Embryonic facial prominence (tissue), 1 donor: ENCODE data around the gene BLOC1S5.
"Not testable (repeated sequence)": the region's sequence is repeated elsewhere in the genome, so short reads cannot be mapped to it uniquely, and the experiment has no call there.

ENCODE experiments used
- DNase-seq: peaks from one replicate; pipeline ENCODE4 v3.0.0-alpha.2; 2016; ENCODE audit errors: extremely low spot score

Gene BLOC1S5

DNA sequence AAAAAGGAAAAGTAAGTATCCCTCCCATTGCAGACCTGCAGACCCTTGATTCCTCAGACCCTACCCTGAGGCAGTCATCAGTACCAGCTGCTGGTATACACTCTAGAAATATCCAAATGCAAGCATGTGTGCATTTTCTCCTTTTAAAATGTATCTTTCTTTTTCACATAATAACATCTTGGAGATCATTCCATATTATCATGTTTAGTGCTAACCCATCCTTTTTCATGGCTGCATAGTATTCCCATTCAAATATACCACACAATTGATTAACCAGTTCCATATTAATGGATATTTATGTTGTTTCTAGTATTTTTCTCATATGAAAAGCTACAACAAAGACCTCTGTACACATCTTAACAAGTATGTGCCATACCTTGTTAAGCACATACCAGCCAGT, 70.8 kb downstream of the BLOC1S5 start:
- no peak for DNase-seq

GRCh38 chr6:7992002-7992815, 72.0 kb downstream of the BLOC1S5 start:
- no peak for DNase-seq

GRCh38 chr6:7991536-7991935, 72.7 kb downstream of the BLOC1S5 start:
- DNase-seq: no peak

- DNase-seq: no peak
These were observed 78.0 kb downstream of the BLOC1S5 start for GRCh38 chr6:7986219-7986618.

- not testable (repeated sequence) for DNase-seq
These were observed 80.2 kb downstream of the BLOC1S5 start for GRCh38 chr6:7983967-7984366.

- DNase-seq: no peak
These were observed 84.4 kb downstream of the BLOC1S5 start for GRCh38 chr6:7979831-7980230.

DNA sequence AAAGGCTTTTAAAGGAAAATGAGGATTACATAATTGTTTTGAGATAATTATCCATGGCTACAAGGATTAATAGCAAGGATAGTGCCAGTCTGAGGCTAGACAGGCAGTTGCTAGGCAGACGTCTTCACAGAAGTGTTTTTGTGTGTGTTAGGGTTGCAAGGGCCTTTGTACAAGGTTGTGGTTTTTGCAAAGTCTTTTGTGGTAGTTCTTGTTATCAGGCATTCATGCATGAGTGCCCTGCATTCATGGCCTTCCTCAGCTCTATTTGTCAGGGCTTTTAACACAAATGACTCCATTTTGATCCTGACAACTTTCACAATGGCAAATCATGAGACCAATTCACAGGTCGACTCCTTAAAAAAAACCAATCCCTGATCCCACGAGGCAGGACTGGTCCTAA, 85.5 kb downstream of the BLOC1S5 start:
- no peak for DNase-seq

- no peak for DNase-seq
These were observed 87.6 kb downstream of the BLOC1S5 start for GRCh38 chr6:7976485-7977056.

DNA sequence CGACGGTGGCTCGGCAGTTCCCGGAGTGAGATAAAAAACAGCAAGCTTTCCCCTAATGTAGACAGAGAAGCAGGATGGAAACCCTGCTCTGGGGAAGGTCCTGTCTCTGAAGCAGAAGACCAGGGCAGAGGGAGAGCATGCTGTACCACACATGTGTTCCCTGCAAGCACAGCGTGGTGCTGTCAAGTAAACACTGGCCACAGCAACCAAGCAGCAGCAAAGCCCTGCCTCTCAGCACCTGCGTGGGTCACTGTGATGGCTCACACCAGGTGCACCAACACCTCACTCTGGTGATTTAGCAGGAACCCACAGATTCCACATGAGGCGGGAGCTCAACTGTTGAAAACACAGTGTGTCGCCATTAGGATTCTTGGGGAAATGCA, 88.4 kb downstream of the BLOC1S5 start:
- no peak for DNase-seq

DNA sequence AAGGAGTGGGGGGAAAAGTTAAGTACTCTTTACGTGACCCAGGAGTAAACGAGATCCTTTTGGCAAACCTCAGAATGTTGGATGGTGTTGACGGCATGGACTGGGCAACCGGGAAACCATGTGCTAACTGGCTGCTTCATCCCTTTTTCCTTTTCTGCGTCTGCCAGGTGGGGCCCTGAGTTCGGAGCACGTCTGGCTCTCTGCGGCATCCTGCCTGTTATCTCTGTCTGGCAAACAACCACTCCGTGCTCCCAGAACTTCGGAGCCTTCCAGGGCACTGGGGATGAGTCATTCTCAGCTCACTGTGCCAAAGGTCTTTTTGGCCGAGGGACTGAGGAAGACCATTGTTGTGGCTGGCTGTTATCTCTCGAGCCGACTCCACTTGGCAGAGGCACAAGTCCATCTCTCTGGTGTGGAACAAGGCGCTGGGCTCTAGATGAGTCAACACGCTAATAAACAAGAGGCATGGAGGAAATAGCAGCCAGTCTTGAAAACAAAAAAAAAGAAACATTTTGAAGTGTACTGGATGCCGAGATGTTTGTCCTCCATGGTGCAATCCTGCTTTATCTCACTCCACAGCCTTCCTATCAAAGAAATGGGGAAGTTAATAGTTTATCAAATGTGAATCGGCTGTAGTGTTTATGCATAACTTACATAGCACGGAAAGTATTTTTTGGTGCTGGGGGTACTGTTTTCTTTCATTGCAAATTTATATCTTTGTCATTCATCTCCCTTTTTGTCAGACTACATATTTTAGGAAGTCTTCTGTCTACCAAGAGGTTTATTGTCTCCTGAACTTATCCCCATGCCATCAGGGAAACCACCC, 89.0 kb downstream of the BLOC1S5 start:
- no peak for DNase-seq

- no peak for DNase-seq
These were observed 89.6 kb downstream of the BLOC1S5 start for GRCh38 chr6:7974565-7974937.

GRCh38 chr6:7973584-7973983, 90.6 kb downstream of the BLOC1S5 start:
- DNase-seq: no peak

GRCh38 chr6:7971499-7971898, 92.7 kb downstream of the BLOC1S5 start:
- DNase-seq: no peak

DNA sequence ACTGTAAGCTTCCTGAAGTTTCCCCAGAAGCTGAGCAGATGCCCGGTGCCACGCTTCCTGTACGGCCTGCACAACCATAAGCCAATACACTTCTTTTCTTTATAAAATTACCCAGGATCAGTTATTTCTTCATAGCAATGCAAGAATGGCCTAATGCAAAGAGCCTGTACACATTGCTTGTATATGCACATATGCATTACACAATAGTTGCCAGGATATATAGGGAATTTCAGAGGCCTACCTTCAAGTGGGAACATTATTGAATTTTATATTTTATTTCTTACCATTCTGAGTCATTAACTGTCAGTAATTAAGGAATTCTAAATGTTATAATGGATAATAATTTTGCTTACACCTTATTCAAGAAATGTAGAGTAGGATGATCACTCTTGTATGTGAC, 93.6 kb downstream of the BLOC1S5 start:
- no peak for DNase-seq
